ENCODE data around the gene ARL6IP4.

Gene ARL6IP4

DNA sequence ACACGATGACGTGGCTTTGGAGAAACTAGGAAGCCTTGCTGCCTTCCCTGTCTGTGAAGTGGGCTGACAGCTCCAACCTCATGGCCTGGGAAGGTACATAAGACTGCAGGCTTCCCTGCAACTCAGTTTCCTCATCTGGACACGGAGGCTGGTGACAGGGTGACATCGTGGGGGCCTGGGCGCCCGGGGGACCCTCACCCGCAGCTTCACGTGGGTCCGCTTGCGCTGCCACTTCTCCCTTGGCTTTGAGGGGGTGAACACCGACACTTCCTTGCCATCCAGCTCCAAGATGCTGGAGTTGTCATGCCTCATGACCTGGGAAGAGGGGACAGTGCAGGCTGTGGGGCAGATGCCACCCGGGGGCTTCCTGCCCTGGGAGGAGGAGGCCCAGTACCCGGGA lies 7.6 kb downstream of the ARL6IP4 start:
- H3K4me1 ChIP-seq (ENCODE audit: control extremely low read depth in 1 of 4, control insufficient read depth in 4 of 4, insufficient read depth in 4 of 4, low read length in 3 of 4) = peaks cover 0 to 30% (median 24%) of the 10 kb centered on the region in 4 experiments
- H3K36me3 ChIP-seq (ENCODE audit: control insufficient read depth in 4 of 4, insufficient read depth in 4 of 4, low read length in 3 of 4) = peaks cover 0 to 54% (median 34%) of the 10 kb centered on the region in 4 experiments
- H3K4me3 ChIP-seq (ENCODE audit: control insufficient read depth in 1 of 7, extremely low read depth in 1 of 7, insufficient read depth in 4 of 7, low read depth in 2 of 7, low read length in 6 of 7) = no peak overlapping the region
- H3K27me3 ChIP-seq (replicated peaks in 2 of 5; ENCODE audit: control insufficient read depth in 4 of 5, insufficient read depth in 5 of 5, low read length in 4 of 5) = no peaks in the 10 kb centered on the region
- WGBS (ENCODE audit: insufficient coverage) = over 99% methylated on average over 13 of the region's 13 CpGs
- CTCF ChIA-PET = interaction anchor here (0.9 to 1.5 kb wide), 2 partner anchors 13 to 250 kb away, joined by 3 to 4 read pairs; partner anchors contain the start of gene OGFOD2
- H3K27ac ChIP-seq (ENCODE audit: insufficient read depth in 1 of 2, low read depth in 1 of 2, low read length in 2 of 2, poor library complexity in 1 of 2, severe bottlenecking in 2 of 2) = no peak overlapping the region
- DNase-seq = no peak
- no peaks in the 10 kb centered on the region for H3K9me3 ChIP-seq (ENCODE audit: control extremely low read depth in 1 of 5, control insufficient read depth in 4 of 5, insufficient read depth in 2 of 5, low read depth in 1 of 5, low read length in 4 of 5)
- POLR2A ChIA-PET = no interaction called here

- CTCF ChIA-PET = interaction anchor here (0.6 to 1.5 kb wide), 3 partner anchors 13 to 250 kb away, joined by 3 read pairs; partner anchors contain the start of gene OGFOD2
Observed at GRCh38 chr12:122988612-122989212, 8.2 kb downstream of the ARL6IP4 start.

GRCh38 chr12:122989225-122989839 lies 8.9 kb downstream of the ARL6IP4 start:
- Histone ChIP-seq H3K36me3 (ENCODE audit: control insufficient read depth in 4 of 4, insufficient read depth in 4 of 4, low read length in 3 of 4) (peaks cover 0 to 53% (median 27%) of the 10 kb centered on the region in 4 experiments), H3K27me3 (replicated peaks in 2 of 5; ENCODE audit: control insufficient read depth in 4 of 5, insufficient read depth in 5 of 5, low read length in 4 of 5) (no peaks in the 10 kb centered on the region), H3K9me3 (ENCODE audit: control extremely low read depth in 1 of 5, control insufficient read depth in 4 of 5, insufficient read depth in 2 of 5, low read depth in 1 of 5, low read length in 4 of 5) (no peaks in the 10 kb centered on the region), H3K4me1 (ENCODE audit: control extremely low read depth in 1 of 4, control insufficient read depth in 4 of 4, insufficient read depth in 4 of 4, low read length in 3 of 4) (peaks cover 0 to 17% (median 11%) of the 10 kb centered on the region in 4 experiments), H3K4me3 (ENCODE audit: control insufficient read depth in 1 of 7, extremely low read depth in 1 of 7, insufficient read depth in 4 of 7, low read depth in 2 of 7, low read length in 6 of 7) (no peak overlapping the region), H3K27ac (ENCODE audit: insufficient read depth in 1 of 2, low read depth in 1 of 2, low read length in 2 of 2, poor library complexity in 1 of 2, severe bottlenecking in 2 of 2) (no peak overlapping the region)
- 97% methylated on average over 6 of the region's 10 CpGs for WGBS (ENCODE audit: insufficient coverage)
- POLR2A ChIA-PET = no interaction called here
- CTCF ChIA-PET = interaction anchor here (0.6 to 0.8 kb wide), 2 partner anchors 54 to 249 kb away, joined by 3 read pairs; no protein-coding TSS in a partner anchor
- DNase-seq = no peak

More at GRCh38 chr12:122988612-122989212, 8.2 kb downstream of the ARL6IP4 start:
- no peak for DNase-seq
- Histone ChIP-seq H3K36me3 (ENCODE audit: control insufficient read depth in 4 of 4, insufficient read depth in 4 of 4, low read length in 3 of 4) (peaks cover 0 to 51% (median 30%) of the 10 kb centered on the region in 4 experiments), H3K4me3 (ENCODE audit: control insufficient read depth in 1 of 7, extremely low read depth in 1 of 7, insufficient read depth in 4 of 7, low read depth in 2 of 7, low read length in 6 of 7) (no peak overlapping the region), H3K9me3 (ENCODE audit: control extremely low read depth in 1 of 5, control insufficient read depth in 4 of 5, insufficient read depth in 2 of 5, low read depth in 1 of 5, low read length in 4 of 5) (no peaks in the 10 kb centered on the region), H3K4me1 (ENCODE audit: control extremely low read depth in 1 of 4, control insufficient read depth in 4 of 4, insufficient read depth in 4 of 4, low read length in 3 of 4) (peaks cover 0 to 23% (median 18%) of the 10 kb centered on the region in 4 experiments), H3K27me3 (replicated peaks in 2 of 5; ENCODE audit: control insufficient read depth in 4 of 5, insufficient read depth in 5 of 5, low read length in 4 of 5) (no peaks in the 10 kb centered on the region), H3K27ac (ENCODE audit: insufficient read depth in 1 of 2, low read depth in 1 of 2, low read length in 2 of 2, poor library complexity in 1 of 2, severe bottlenecking in 2 of 2) (no peak overlapping the region)
- POLR2A ChIA-PET = no interaction called here
- WGBS (ENCODE audit: insufficient coverage) = 98% methylated on average over 17 of the region's 21 CpGs

GRCh38 chr12:122989874-122990419 lies 9.5 kb downstream of the ARL6IP4 start:
- ChIA-PET POLR2A (interaction anchor here (0.7 kb wide), 1 partner anchor 11 kb away, joined by 3 read pairs; no protein-coding TSS in a partner anchor), CTCF (interaction anchor here (0.8 to 1.7 kb wide), 2 partner anchors 53 kb away, joined by 3 to 5 read pairs; no protein-coding TSS in a partner anchor)
- 98% methylated on average over 18 of the region's 22 CpGs for WGBS (ENCODE audit: insufficient coverage)

GRCh38 chr12:122990561-122990960 lies 10.1 kb downstream of the ARL6IP4 start:
- no peaks in the 10 kb centered on the region for H3K27me3 ChIP-seq (replicated peaks in 2 of 5; ENCODE audit: control insufficient read depth in 4 of 5, insufficient read depth in 5 of 5, low read length in 4 of 5)
- no peak overlapping the region for H3K4me3 ChIP-seq (ENCODE audit: control insufficient read depth in 1 of 7, extremely low read depth in 1 of 7, insufficient read depth in 4 of 7, low read depth in 2 of 7, low read length in 6 of 7)
- POLR2A ChIA-PET = interaction anchor here (0.7 kb wide), 1 partner anchor 10 kb away, joined by 3 read pairs; no protein-coding TSS in a partner anchor
- DNase-seq = no peak
- H3K36me3 ChIP-seq (ENCODE audit: control insufficient read depth in 4 of 4, insufficient read depth in 4 of 4, low read length in 3 of 4) = peaks cover 0 to 61% (median 27%) of the 10 kb centered on the region in 4 experiments
- 94% methylated on average over 10 of the region's 13 CpGs for WGBS (ENCODE audit: insufficient coverage)
- CTCF ChIA-PET = interaction anchor here (1.0 to 1.7 kb wide), 3 partner anchors 9 to 116 kb away, joined by 3 to 5 read pairs (median 4); no protein-coding TSS in a partner anchor
- peaks cover 0 to 5% (median 1%) of the 10 kb centered on the region in 4 experiments for H3K4me1 ChIP-seq (ENCODE audit: control extremely low read depth in 1 of 4, control insufficient read depth in 4 of 4, insufficient read depth in 4 of 4, low read length in 3 of 4)
- no peaks in the 10 kb centered on the region for H3K9me3 ChIP-seq (ENCODE audit: control extremely low read depth in 1 of 5, control insufficient read depth in 4 of 5, insufficient read depth in 2 of 5, low read depth in 1 of 5, low read length in 4 of 5)
- no peak overlapping the region for H3K27ac ChIP-seq (ENCODE audit: insufficient read depth in 1 of 2, low read depth in 1 of 2, low read length in 2 of 2, poor library complexity in 1 of 2, severe bottlenecking in 2 of 2)

More at GRCh38 chr12:122989874-122990419, 9.5 kb downstream of the ARL6IP4 start:
- Histone ChIP-seq H3K27me3 (replicated peaks in 2 of 5; ENCODE audit: control insufficient read depth in 4 of 5, insufficient read depth in 5 of 5, low read length in 4 of 5) (no peaks in the 10 kb centered on the region), H3K36me3 (ENCODE audit: control insufficient read depth in 4 of 4, insufficient read depth in 4 of 4, low read length in 3 of 4) (peaks cover 0 to 57% (median 27%) of the 10 kb centered on the region in 4 experiments), H3K4me3 (ENCODE audit: control insufficient read depth in 1 of 7, extremely low read depth in 1 of 7, insufficient read depth in 4 of 7, low read depth in 2 of 7, low read length in 6 of 7) (no peak overlapping the region), H3K27ac (ENCODE audit: insufficient read depth in 1 of 2, low read depth in 1 of 2, low read length in 2 of 2, poor library complexity in 1 of 2, severe bottlenecking in 2 of 2) (no peak overlapping the region), H3K9me3 (ENCODE audit: control extremely low read depth in 1 of 5, control insufficient read depth in 4 of 5, insufficient read depth in 2 of 5, low read depth in 1 of 5, low read length in 4 of 5) (no peaks in the 10 kb centered on the region), H3K4me1 (ENCODE audit: control extremely low read depth in 1 of 4, control insufficient read depth in 4 of 4, insufficient read depth in 4 of 4, low read length in 3 of 4) (peaks cover 0 to 11% (median 5%) of the 10 kb centered on the region in 4 experiments)
- DNase-seq = no peak

DNA sequence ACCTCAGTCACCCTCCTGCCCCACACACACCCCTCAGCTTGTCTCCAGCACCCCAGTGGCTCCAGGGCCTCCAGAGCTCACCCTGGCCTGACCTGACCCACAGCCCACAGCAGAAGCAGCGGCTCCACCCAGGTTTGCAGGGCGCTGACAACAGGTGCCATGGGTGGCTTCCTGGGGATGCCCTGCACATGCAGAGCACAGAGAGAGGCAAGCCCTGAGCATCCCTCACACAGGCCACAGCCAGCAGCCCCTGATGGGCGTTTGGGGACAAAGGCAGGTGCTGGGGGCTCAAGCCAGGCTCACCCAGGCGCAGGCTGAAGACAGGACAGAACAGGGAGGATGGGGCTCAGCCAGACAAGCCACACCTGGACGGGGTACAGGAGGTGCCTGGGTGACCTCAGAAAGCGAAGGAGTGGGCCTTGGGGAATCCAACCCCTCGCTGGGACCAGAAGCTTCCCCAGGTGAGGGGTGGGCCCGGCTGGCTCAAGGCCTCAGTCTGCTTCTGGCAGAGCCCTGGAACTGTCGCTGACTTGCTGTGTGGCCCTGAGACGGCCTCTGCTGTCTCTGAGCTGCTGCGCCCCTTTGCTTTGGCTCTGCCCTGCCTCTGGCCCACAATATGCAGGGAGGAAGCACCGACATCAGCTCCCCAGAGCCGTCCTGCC lies 10.6 kb downstream of the ARL6IP4 start:
- ChIA-PET POLR2A (interaction anchor here (0.7 kb wide), 1 partner anchor 10 kb away, joined by 3 read pairs; no protein-coding TSS in a partner anchor), CTCF (interaction anchor here (1.0 to 1.7 kb wide), 4 partner anchors 9 to 117 kb away, joined by 3 to 5 read pairs (median 4); no protein-coding TSS in a partner anchor)
- H3K9me3 ChIP-seq (ENCODE audit: control extremely low read depth in 1 of 5, control insufficient read depth in 4 of 5, insufficient read depth in 2 of 5, low read depth in 1 of 5, low read length in 4 of 5) = no peaks in the 10 kb centered on the region
- DNase-seq = no peak
- no peak overlapping the region for H3K27ac ChIP-seq (ENCODE audit: insufficient read depth in 1 of 2, low read depth in 1 of 2, low read length in 2 of 2, poor library complexity in 1 of 2, severe bottlenecking in 2 of 2)
- no peak overlapping the region for H3K4me3 ChIP-seq (ENCODE audit: control insufficient read depth in 1 of 7, extremely low read depth in 1 of 7, insufficient read depth in 4 of 7, low read depth in 2 of 7, low read length in 6 of 7)
- no peaks in the 10 kb centered on the region for H3K27me3 ChIP-seq (replicated peaks in 2 of 5; ENCODE audit: control insufficient read depth in 4 of 5, insufficient read depth in 5 of 5, low read length in 4 of 5)
- H3K36me3 ChIP-seq (ENCODE audit: control insufficient read depth in 4 of 4, insufficient read depth in 4 of 4, low read length in 3 of 4) = peaks cover 0 to 56% (median 22%) of the 10 kb centered on the region in 4 experiments
- 99% methylated on average over 13 of the region's 13 CpGs for WGBS (ENCODE audit: insufficient coverage)
- H3K4me1 ChIP-seq (ENCODE audit: control extremely low read depth in 1 of 4, control insufficient read depth in 4 of 4, insufficient read depth in 4 of 4, low read length in 3 of 4) = no peaks in the 10 kb centered on the region

Data from common myeloid progenitor, CD34-positive (primary cell).